GM21423 (cell line): Measurements from ENCODE around the gene PDE9A.
"Not testable (repeated sequence)": the region's sequence is repeated elsewhere in the genome, so short reads cannot be mapped to it uniquely, and the experiment has no call there.

Experiments used
- ATAC-seq: cut with Tn5 transposase; IDR thresholded peaks from one replicate; pipeline ENCODE4 v1.9.1; 2021; ENCODE audit warnings: mild to moderate bottlenecking, moderate library complexity; ENCODE audit not compliant: unreplicated experiment

Gene PDE9A

DNA sequence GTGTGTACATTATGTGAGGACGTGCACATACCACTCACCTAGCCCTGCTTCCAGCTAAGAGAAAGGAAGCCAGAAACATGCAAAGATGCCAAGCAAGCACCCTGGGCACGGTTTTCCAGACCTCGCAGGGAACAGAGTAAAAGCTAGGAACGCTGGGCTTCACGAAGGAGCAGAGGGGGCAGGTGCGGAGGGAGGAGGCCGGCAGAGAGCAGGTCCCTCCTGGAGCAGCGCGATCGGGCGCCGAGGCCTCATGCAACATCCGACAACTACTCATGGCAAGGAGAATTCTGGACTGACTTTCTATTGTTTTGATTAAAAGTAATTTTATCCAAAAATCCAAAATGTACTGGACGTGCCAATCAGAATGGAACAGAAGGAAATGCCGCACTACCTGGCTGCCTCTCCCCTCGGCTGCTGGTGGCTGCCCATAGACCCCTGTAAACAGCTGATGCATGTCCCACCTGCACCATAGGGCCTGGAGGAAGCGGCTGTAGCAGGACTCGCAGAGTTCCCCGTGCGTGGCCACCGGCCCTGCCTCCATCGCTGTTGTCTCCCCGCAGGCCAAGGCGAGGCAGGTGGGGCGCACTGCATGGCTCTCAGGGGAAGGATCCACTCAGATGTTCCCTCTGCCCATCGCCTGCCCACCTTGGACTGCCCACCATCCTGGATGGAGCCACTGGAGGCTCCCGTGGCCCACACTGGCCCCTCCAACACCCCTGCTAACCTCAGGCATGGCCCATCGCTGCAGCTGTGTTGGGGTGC lies 132.4 kb downstream of the PDE9A start:
- no peak for ATAC-seq

DNA sequence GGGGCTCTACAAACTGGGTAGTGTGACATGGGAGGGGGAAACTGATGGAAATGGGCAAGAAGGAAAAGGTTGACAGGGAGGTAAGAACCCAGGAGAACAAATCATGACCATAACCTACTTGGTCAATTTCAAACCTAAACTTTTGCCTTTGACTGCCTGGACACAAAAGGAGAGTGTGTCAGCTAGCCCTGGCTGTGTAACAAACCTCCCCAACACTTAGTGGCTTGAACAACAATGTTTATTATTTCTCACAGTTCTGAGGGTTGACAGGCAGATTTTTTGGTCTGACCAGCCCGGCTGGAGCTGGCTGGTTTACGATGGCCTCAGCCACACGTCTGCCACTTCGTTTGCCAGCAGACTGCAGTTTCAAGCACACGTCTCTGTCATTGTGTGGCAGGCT lies 133.5 kb downstream of the PDE9A start:
- no peak for ATAC-seq

DNA sequence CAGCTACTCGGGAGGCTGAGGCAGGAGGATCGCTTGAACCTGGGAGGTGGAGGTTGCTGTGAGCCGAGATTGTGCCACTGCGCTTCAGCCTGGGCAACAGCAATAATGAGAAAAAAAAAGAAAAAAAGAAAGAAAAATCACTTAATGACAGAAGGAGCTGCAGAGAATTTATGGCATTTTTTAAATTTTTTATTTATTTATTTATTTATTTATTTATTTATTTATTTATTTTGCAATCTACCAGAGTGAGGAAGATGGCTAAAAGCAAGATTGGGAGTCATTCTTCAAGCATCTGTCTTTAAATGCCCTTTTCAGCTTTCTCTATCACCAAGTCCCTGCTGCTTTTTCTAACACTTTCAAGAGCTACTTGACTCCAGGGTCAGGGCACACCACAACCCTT lies 134.2 kb downstream of the PDE9A start:
- ATAC-seq: no peak

DNA sequence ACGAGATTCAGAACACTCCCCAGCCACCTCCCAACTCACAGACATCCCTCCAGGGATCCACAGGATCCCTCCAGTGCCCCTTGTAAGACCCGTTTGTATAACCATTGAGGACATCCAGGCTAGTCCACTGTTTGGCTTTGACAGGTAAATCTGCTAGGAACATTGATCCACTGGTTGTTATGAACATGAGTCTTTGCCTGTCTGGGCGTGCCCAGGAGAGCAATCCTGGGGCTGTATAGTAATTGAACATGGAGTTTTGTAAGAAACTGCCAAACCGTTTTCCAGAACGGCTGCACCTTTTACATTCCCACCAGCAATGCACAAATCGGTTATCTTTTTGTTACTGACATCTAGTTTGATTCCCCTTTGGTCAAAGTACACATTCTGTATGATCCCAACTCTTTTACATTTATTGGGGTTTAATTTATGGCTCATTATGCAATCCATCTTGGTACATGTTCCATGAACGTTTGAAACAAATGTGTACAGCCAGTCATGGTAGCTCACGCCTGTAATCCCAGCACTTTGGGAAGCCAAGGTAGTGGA lies 137.2 kb downstream of the PDE9A start:
- no peak for ATAC-seq

DNA sequence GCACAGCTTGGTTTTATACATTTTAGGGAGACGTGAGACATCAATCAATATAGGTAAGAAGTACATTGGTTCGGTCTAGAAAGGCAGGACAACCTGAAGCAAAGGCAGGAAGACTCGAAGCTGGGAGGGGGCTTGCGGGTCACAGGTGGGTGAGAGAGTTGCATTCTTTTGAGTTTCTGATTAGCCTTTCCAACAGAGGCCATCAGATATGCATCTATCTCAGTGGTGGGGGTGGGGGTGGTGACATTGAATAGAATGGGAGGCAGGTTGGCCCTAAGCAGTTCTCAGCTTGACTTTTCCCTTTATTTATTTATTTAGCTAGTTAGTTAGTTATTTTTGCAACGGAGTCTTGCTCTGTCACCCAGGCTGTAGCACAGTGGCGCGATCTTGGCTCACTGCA lies 140.4 kb downstream of the PDE9A start:
- no peak for ATAC-seq

DNA sequence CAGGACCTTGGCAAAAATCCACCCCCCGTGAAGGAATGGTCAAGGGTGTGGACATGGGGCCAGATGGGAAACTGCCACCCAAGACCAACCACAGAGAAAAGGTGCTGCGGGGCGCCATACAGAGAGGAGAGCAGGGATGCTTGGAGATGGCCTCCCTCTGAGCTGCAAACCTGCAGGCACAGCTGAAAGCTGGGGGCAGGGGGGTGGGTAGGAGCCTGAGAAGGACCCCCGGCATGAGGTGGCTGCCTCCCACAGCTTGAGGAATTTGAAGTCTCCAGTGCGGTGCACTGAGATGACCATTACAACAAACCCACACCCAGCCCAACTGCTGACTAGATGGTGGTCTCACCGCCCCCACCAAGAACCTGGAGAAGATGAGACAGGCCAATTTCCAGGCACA lies 141.1 kb downstream of the PDE9A start:
- no peak for ATAC-seq

DNA sequence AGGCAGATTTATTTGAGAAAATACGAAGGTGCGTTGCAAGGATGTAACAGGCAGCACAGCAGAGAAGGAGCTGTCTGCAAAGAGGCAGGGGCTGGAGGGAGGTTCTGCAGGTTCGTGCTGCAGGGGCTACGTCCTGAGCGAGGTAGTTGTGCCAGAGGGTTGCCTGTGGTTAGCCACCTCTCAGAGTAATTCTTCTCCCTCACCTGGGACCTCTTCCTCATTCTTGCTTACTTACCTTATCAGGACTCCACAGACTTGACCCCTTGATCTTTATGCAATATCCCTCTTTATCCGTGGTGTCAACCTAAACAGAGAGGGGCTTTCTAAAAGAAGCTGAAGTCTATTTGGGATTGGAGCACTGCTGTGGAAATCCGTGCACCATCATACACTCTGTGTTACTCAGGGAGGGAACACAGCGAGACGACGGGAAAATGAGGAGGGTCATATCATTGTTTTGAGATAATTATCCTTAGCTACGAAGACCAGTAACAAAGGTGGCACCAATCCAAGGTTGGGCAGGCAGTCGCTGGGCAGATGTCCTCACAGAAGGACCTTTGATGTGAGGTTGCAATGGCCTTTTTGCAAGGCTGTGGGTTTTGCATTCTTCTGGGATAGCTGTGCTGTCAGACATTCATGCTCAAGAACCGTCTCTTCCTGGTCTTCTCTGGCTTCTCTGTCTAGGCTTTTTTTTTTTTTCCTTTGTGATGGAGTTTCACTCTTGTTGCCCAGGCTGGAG lies 143.1 kb downstream of the PDE9A start:
- no peak for ATAC-seq

DNA sequence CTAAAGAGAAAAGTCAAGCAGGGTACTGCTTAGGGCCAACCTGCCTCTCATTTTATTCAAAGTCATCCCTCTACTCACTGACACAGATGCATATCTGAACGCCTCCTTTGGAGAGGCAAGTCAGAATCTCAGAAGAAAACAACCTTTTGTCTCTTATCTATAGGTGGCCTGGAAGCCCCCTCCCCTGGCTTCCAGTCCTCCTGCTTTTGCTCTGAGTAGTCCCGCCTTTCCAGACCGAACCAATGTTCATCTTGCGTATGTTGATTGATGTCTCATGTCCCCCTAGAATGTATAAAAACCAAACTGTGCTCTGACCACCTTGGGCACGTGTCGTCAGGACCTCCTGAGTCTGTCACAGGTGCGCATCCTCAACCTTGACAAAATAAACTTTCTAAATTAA lies 144.1 kb downstream of the PDE9A start:
- no peak for ATAC-seq

DNA sequence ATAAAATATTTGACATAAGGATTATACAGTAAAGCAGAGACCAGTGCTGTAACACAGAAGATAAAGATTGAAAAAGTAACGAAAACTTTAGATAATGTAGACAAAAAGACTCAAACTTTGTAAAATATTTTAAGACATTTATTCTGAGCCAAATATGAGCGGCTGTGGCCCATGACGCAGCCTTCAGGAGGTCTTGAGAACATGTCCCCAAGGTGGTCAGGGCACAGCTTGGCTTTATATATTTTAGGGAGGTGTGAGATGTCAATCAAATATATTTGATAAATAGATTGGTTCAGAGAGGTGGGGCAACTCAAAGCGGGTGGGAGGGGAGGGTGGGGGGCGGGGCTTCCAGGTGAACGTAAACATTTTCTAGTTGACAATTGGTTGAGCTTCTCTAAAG lies 144.7 kb downstream of the PDE9A start:
- ATAC-seq: no peak

DNA sequence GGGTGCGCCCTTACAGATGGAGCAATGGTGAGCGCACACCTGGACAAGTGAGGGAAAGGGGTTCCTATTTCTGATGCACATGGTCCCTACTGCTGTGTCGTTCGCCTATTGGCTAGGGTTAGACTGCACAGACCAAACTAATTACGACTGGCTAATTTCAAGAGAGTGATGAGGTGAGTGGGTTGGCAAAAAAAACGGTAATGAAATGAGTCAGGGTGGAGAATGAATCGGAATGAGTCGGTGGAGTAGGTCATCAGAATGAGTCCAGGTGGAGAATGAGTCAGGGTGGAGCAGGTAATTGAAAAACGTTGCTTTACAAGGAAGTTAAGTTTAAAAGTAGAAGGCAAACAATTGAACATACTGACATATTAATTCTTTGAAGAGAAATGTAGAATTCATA lies 146.1 kb downstream of the PDE9A start:
- ATAC-seq: no peak

DNA sequence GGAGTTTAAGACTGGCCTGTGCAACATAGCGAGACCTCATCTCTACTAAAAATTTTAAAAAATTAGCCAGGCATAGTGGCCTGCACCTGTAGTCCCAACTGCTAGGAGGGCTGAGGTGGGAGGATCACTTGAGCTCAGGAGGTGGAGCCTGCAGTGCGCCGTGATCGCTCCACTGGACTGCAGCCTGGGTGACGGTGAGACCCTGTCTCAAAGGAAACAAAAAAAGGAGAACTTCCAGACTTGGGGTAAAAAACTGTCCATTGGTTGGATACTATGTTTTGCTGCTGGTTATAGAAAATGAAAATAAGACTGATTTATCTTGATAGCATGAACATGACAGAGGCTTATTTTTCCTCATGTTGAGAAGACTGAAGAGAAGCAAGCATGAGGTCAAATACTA lies 146.5 kb downstream of the PDE9A start:
- ATAC-seq: no peak

DNA sequence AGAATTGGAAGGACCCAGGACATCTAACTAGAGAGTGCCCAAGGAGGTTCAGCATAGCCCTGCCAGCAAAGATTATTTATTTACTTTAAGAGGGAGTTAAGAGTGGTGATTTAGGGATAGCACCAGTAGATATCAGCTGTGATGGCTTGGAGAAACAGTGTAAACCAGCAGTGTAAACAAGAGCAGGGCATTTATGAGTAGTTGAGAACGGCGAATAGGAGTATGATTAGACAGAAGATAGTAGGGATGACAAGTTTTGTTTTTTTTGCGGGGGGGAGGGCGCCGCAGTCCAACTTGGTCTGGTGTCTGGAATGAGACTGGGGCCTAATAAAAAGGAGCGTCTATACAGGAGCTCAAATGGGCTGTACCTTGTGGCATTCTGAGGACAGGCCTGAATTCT lies 148.2 kb downstream of the PDE9A start:
- ATAC-seq: not testable (repeated sequence)

DNA sequence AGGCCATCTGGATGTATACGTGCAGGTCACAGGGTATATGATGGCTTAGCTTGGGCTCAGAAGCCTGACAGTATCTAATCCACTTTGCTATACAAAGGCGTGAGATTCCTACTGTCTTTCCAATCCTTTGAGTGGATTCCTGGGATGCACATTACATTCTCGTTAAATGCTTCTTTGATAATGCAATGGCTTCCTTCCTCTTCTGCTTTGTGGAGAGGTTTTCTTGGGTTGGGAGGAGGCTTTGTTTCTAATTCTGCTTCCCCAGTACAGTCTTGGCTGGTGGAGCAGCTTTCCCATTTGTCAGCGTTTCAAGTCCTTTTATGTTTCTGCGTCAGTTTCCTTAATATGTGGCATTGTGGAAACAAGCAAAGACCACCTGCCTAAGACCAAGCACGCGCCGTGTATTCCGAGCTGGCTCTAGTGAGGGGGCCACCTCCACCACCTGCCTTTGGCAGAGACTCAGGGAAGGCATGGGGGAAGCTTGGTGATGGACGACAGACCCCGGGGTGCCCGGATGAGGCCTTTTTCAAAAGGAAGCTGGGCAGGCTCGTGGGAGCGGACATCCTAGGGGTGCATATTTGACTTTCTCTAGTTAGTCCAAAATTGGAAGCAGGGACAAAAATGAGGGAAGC lies 153.2 kb downstream of the PDE9A start:
- no peak for ATAC-seq

DNA sequence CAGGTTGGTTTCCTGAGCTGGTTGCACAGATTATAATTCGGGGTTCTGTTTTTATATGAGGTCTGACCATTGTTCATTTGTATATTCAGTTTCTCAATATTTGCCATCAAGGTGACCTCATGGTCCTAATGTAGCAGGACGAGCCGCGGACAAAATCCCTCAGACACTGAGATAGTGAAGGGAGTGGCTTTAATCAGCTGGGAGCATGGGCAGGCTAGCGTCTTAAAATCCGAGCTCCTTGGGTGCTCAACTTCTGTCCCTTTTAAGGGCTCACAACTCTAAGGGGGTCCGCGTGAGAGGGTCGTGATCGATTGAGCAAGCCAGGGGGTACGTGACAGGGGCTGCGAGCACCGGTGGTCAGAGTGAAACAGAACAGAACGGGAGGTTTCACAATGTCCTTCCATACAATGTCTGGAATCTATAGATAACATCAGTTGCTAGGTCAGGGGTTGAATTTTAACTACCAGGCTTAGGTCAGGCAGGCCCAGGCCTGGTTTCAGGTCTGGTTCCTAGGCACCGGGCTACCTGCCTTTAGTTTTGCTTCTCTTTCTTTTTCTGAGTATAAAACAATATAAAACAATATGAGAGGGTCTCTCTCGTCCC lies 154.0 kb downstream of the PDE9A start:
- ATAC-seq: not testable (repeated sequence)

DNA sequence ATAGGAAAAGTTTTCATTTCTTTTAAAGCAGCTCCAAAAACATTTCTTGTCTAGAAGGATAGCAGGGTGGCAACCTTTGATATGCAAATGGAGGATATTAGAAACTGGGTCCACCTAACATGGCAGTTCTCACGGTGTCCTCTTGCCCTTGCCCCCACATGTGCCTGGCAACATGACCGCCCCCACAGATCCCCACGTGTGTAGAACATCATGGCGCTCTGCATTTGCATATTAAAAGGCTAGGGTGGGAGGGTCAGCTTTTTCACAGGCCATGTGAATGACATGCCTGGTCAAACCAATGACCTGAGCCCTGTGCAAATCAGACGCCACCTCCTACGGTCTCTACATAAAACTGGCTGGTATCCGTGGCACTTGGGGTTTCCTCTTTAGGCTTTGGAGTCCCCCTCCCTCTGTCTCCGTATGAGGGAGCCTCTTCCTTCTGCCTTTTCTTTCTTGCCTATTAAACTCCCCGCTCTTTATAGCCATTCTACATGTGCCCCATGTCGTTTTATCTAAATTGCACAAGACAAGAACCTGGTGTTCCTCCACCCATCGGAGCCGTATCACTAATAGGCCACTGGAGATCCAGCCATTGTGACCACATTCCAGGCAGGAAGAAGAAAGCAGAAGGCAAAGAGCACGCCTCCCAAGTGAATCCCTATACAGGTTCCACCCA lies 154.7 kb downstream of the PDE9A start:
- ATAC-seq: no peak

DNA sequence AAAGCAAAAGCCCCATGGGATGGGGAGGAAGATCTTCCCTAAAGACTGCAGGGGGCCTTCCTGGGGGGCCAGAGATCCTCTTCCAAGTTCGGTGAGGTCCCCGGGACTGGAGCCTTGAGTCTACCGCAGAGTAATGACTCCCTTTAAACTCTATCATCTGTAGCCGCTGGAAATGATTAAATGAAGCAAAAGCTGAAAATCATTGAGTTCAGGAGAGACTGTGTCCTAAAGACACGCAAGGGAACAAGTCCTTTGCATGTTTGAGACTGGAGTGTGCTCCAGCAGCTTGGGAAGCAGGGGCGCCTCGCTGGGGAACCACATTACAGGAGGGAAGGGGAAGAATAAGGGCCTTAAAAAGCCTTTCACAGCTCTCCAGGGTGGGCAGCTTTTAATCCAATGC lies 155.8 kb downstream of the PDE9A start:
- no peak for ATAC-seq

DNA sequence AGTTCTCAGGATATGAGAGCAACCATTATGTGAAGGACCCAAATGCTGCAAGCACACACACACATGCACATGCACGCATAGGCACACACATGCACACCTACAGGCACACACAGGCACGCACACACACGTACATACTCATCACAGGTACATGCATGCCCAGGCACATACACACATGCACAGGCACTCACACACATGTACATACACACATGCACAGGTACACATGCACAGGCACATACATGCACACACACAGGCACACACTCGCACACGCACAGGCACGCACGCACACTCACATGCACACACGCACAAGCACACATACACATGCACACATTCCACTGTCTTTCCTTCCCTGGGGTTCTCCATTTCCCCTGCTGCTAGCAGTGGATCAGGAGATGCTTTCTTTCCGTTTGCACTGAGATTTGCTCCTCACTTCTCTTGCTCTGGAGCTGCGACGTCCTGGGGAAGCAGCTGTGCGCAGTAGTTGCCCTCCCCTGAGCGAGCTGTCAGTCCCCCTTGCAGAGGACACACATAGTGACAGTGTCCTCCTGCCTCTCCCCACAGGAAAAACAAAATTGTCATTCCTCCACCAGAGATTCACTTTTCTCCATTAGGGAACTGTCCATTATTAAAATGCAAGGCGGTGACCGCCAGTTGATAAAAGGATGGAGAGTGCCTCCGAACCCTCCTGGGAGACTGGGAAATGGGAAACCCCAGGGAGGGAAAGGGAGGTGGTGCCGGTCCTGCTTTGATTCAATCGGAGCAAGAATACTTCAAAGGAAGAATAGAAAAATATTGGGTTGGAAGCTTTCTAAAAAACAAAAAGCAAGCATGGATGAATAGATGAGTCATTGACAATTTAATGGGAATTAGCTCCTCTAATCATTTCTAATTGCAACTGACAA lies 156.4 kb downstream of the PDE9A start:
- ATAC-seq: no peak

DNA sequence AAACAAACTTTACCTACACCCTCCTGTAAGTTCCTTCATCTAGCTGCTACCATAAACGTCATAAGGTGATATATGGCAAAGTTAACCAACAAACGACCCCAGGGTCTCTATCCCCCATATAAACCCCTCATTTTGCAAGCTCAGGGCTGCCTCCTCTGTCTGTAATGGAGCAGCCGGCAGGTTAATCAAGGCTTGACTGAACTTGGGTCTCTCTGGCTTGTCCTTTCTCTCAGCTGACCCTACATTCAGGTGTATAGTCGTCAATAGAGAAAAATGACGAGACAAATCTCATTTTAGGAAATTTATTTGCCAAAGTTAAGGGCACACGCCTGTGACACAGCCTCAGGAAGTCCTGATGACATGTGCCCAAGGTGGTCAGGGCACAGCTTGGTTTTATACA lies 158.5 kb downstream of the PDE9A start:
- ATAC-seq: no peak

DNA sequence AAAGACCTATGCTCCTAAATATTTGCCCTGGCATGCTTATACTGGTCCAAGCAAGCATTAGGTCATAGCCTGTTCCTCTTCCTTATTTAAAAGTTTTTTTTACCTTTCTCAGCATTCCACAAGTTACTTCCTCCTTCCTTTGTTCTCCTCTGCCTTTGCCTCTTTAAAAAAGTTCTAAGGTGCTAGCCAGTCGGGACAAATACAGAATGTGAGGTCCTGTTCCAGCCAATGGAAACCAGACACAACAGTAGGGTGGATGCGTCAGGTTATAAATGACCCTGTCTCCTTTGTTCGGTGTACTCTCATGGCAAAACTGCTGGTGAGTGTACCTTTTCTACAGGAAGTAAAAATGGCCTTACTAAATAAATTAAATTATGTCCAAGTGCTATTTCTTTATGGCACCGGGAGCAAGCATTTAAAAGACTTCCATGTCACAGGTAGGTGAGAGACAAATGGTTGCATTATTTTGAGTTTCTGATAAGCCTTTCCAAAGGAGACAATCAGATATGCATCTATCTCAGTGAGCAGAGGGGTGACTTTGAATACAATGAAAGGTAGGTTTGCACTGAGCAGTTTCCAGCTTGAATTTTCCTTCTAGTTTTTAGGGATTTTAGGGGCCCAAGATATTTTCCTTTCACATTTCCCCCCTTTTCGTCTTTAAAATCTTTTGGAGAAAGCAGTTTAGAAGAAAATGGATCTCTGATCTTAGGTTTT lies 159.3 kb downstream of the PDE9A start:
- ATAC-seq: not testable (repeated sequence)
